GM18511 (cell line): ENCODE measurements around the gene RIPOR3.
"Not testable (repeated sequence)": the region's sequence is repeated elsewhere in the genome, so short reads cannot be mapped to it uniquely, and the experiment has no call there.

Source experiments
- ATAC-seq: cut with Tn5 transposase; IDR thresholded peaks from one replicate; pipeline ENCODE4 v1.9.1; 2021; ENCODE audit warnings: mild to moderate bottlenecking, moderate library complexity; ENCODE audit not compliant: unreplicated experiment

The RIPOR3 gene

DNA sequence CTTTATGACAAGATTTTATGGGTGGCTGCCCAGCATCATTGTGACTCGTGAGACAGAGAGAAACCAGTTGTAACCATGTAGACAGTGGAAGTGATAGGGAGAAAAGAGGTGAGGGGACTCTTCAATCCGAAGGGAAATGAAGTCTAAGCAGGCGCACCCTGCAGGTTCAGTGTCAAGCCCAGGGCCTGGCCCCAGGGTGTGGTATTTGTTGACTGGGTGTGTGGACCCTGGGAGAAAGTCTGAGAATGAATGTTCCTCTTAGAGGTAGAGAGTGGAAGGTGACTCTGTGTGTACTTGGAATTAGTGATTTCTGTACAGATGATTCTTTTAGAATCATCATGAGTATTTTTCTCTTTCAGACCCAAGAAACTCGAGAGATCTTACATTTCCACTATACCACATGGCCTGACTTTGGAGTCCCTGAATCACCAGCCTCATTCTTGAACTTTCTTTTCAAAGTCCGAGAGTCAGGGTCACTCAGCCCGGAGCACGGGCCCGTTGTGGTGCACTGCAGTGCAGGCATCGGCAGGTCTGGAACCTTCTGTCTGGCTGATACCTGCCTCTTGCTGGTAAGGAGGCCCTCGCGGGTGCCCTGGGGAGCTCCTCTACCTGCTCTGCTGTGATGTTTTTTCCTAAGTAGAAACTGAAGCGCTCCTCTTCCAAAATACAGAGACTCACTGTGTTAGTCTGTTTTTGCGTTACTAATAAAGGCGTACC is 113.1 kb downstream of the RIPOR3 start:
- ATAC-seq, result no peak

DNA sequence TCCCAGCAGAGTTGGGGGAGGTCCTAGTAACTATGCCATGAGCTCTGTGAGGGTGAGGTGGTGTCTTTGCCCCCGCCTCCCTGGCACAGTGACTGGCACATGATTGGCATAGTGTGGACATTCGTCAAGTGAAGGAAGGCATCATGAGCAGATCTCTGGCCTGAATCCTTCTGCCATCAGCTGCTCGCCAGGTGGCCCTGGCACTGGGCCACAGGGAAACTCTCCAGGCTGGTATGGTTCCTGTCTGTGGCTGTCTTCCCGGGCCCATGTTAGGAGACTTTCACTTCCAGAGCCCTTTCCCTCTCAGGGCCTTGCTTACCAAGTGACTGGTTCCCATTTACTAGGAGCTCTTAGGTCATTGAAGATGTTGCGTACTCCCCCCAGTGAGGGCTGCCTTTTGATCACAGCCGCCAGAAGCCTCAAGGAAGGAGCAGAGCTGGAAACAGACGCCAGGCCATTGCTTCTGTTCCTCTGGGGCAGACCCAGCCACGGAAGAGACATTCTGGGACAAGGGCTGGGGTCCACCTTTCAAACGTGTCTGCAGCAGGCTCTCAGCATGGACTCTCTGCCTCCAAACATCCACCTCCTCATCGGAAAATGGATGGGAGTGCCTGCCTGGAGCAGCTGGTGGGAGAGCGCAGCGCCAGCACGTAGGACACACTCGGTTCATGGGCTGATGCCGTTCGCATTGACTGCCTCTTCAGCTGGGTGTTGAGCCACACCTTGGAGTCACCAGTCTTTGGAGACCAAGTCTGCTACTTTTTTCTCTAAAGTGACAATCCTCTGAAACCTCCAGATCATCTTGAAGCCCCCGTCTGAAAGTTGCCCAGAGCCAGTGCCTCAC is 113.9 kb downstream of the RIPOR3 start:
- ATAC-seq, result no peak

DNA sequence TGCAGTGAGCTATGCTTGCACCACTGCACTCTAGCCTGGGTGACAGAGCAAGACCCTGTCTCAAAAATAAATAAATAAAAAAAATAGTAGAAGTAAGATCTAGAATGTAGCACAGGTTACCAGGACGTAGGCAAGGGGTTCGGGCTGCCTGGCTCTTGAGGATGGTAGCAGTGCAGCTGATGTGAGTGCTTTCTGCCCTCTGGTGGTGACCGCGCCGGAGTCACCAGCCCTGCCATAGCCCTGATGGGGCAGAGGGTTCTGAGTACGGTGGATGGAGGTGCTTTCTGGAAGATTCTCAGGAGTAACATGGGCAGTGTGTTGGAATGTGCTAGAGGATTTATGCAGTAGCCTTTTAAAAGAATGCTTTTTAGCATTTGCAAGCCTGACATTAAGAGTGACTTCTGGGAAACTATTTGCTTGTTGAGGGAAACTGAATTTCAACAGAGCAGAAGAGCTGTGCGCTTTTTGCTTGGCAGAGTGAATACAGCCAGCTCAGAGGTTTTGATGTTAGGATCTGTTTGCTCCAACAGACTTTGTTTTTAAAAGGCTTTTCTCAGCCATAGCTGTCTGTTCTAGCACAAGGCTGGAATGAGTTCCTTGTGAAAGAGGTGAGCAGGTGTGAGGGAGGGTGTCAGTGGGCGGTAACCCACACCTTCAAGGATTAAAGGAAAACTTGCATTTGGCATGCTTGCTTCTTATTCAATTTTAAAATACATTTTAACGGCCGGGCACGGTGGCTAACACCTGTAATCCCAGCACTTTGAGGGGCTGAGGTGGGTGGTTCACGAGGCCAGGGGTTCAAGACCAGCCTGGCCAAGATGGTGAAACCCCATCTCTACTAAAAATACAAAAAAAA is 115.2 kb downstream of the RIPOR3 start:
- no peak for ATAC-seq

DNA sequence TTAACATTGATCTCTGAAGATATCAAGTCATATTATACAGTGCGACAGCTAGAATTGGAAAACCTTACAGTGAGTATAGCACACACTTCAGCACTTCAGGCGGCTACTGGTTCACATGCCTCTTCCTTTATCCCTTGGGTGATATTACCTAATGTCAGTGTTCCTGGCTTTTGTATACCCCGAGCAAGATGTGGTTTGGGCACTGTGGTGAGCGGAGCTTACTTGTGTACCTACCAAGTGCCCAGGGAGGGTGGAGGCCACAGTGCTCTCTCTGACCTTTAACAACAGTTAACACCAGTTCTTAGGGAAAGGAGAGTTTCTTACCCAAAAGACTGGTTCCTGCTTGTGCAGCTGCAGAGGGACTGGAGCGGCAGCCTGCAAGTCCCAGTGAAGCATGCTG is 116.8 kb downstream of the RIPOR3 start:
- no peak for ATAC-seq

DNA sequence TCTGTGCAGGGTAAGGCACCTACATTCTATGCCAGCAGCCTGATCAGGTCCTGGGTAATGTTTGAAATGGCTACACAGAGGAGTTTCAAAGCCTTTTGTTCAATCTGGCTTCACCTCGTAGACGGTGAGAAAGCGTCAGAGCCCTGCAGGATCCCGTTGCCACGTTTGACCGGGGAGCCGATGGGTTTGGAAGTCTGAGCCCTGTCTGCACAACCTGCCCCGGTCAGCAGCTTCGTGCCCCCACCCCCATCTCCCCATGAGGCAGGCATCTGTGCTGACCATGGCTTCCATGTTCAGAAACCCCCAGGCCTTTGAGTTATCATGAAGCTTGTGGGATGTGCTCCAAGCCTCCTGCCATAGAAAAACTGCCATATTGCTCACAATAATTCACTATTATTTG is 117.2 kb downstream of the RIPOR3 start:
- no peak for ATAC-seq

DNA sequence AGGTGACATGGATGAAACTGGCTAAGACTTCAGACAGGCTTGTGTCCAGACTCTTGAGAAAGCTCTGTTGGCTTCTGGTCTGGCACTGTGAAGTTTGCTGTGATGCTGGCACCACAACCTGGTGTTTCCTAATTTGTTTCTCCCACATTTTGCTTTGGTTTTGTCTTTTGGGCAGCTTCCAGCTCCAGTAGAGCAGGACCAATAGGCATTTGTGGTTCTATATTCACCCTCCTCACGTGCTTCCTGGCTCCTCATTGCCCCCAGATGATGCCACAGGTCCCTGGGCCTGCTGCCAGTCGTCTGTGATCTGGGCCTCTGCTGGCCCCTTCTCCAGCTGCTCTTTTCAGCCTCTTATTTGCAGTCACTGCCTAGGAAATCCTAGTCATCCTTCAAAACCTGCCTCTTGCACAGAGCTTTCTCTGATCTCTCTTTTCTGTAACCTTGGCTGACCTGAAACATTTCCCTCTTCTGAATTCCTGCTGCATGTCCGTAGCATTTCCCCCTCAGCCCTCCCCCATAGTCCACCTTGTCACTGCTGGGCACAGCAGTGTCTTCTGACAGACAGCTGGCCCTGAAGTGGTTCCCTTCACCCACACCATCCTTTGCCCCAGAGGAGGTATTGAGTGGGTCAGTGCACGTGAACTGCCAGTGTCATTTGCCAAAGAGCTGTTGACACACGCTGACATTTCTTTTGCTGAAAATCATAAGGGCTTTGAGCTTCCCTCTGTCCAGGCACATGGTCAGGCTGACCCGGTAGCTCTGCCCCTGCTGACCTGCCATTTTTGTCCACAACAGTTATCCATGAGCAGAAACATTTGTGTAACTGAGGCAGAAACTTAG is 118.2 kb downstream of the RIPOR3 start:
- no peak for ATAC-seq

DNA sequence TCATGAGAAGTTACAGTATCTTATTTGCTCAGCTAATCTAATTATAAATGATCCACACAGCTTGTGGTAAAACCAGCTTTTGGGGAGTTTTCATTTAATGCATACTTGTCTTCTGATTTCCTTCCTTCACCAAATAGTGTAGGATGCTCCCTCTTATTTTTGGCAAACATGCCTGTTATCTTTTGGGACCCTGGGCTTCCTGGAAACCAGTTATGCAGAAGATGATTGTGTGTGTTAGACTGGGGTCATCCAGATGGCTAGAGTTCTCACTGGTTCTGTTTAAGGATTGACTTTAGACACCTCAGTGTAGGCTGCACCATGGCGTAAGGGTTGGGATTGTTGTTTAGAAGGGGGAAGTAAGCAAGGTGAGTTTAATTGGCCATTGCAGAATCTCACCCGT is 119.9 kb downstream of the RIPOR3 start:
- ATAC-seq, result no peak

DNA sequence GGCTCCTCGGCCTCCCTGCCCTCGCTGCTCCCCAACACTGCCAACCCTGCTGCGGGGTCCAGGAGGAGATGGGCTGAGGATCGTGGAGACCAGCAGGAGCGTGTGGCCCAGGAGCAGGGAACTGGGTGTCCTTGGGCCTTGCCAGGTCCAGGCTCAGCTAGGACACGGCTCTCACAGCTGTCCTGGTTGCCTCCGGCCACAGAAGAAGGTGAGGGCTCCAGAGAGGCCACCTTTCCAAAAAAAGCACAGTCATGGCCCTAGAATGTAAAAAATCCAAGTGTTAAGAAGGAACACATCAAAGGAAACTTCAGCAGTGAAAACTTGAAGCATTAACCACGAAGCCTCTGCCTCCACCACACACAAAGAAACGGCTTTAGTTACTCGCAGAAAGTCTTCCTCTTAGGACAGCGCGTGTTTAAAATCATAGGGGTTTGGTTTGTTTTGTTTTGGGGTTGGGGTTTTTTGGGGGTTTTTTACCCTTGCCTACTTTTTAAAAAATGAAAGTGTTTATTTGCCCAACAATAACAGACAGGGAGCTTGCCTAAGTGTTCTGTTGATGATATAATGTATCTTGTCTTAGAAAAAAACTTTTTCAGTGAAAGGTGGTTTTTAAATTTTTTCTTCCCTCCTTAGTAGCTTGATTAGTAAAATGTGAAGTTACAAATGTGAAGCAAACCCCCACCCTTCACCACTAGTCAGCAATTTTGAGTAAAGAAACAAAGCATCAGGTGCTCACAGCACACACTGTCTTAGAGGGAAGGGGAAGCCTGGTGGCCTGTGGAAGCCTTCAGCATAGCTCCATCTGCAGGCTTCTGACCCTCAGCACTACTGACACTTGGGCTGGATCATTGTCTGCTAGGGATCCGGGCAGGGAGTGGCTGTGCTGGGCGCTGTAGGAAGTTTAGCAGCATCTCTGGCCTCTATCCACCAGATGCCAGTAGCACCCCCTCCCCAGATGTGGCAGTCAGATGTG is 121.2 kb downstream of the RIPOR3 start:
- ATAC-seq, result peak; percentile 77

DNA sequence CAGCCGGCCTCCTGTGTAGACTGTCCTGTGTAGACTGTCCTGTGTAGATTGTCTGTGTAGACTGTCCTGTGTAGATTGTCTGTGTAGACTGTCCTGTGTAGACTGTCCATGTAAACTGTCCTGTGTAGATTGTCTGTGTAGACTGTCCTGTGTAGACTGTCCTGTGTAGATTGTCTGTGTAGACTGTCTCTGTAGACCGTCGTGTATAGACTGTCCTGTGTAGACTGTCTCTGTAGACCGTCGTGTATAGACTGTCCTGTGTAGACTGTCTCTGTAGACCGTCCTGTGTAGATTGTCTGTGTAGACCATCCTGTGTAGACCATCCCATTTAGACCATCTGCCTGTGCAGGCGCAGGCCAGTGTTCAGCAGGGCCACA is 121.9 kb downstream of the RIPOR3 start:
- ATAC-seq, result not testable (repeated sequence)

DNA sequence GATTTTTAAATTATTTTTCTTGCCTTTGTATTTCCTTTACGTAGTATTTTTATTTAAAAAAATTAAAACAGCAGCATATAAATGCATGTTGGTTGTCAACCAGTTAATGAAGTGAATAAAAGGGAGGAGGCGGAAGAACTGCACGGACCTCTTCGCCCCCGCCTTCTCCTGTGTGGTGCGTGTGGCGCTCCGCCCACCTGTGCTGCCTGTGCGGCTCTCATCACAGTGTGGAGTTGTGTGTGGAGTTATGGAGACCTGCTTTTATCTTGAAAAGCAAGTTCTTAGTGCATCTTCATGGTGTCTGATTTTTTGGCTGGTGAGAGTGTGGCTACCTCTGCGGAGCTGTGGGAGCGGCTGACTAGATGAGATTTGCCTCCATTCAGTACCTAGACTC is 122.8 kb downstream of the RIPOR3 start:
- ATAC-seq, result no peak

DNA sequence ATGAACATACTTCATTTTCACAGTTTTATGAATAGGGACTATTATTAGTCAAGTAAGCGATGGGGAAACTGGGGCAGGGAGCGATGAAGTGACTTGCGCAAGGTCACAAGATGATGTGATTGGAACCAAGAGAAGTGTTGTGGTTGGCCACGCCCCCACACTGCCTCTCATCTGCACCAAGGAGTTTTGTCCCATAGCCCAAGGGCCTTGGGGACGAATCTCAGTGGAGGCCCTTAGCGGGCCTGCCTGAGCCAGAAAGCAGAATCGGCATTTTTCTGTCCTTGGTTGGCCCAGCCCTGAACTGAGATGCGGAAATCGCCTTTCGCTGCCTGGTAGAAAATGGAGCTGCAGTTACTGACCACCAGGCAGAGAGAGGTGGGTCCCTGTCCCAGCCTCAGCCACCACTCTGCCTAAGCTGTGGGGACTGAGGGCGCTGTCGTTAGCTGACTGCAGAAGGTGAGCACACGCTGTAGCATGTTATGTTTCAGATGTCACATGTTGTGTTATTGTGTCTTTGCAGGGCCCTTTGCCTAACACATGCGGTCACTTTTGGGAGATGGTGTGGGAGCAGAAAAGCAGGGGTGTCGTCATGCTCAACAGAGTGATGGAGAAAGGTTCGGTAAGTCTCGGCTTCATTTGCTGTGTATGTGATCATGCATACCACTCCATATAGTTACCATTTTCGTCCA is 123.3 kb downstream of the RIPOR3 start:
- no peak for ATAC-seq

DNA sequence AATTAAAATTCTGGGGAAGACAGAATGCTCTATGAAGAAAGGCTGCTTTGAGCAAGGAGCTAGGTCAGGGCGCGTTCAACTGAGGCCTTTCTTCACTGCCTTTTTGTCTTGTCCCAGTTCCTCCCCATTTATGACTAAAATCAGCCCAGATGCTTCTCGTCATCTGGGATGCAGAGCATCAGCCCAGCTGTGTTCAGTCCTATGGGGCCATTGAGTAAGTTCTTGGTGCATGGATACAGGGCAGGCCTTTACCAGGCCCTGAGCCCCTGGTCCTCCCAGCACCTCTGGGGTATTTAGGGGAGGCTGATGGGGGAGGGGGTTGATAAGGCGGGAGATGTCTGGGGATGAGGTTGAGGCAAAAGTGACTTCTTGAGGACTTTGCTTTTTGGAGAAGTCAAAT is 125.5 kb downstream of the RIPOR3 start:
- no peak for ATAC-seq

DNA sequence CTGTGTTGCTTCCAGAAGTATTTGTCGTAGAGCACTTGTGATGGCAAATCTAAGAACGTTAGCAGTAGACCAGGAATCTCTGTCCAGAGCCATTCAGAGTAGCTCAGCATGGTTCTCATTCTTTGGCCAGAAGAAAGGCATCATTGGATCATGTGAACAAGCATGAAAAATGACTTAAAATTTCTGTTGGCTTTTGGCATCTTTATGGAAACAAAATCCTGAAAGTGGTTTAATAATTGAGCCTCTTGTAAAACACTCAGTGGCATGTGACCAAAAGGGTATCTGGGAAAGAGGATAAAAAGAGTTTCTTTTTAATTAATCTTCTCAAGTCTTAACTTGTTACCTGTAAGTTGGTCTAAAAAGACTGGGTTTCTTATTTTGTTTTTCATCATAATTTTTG is 126.0 kb downstream of the RIPOR3 start:
- ATAC-seq, result no peak

DNA sequence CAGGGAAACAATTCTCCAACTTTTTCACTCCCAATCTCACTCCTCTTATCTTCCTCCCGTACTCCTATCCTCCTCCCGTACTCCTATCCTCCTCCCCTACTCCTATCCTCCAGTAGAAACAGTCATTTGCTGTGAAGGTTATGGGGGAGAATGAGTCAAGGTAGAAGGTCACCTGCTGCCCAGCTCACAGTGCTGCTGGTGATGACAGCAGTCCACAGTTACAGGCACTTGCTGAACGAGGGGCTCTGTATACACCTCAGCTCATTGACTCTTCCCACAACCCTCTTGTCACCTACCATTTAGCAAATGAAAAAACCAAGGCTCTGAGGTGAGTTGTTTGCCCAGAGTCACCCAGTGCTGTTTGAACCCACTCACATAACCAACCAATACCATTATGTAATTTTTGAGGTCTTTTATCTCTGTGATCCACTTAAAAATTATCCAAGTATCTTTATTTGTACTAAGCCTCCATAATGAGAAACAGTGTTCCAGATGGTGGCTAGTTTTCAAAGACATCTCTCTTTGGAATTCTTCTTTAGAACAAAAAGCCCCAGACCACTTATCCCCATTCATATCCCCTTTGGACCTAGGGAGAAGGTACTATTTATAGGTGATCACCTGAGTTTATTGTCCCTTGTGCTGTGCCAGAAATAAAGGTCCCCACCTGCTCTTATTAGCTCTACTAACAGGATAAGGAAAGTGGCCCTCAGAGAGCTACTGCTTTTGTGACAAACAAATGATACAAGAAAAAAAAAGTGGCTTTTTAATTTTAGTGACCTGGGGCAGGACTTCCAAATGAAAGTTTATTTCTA is 128.0 kb downstream of the RIPOR3 start:
- no peak for ATAC-seq

DNA sequence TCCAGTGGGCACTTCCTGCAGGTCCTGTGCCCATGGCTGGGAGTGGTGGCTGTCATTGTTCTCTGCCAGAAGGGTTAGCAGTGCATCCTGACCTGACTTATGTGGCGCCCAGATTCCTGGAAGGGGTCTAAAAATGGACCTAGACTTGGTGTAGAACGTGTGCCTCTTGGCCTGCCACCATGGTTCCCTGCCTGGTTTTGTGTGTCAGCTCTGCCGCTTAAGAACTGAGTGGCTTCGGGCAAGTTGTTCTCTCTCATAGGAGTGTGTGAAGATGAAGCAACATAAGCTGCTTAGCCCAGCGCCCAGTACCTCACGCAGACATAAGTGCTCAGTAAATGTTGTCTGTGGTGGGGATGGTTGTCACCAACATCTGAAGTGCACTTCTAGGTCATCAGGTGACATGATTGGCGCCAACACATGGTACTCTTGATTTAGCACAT is 129.1 kb downstream of the RIPOR3 start:
- no peak for ATAC-seq

DNA sequence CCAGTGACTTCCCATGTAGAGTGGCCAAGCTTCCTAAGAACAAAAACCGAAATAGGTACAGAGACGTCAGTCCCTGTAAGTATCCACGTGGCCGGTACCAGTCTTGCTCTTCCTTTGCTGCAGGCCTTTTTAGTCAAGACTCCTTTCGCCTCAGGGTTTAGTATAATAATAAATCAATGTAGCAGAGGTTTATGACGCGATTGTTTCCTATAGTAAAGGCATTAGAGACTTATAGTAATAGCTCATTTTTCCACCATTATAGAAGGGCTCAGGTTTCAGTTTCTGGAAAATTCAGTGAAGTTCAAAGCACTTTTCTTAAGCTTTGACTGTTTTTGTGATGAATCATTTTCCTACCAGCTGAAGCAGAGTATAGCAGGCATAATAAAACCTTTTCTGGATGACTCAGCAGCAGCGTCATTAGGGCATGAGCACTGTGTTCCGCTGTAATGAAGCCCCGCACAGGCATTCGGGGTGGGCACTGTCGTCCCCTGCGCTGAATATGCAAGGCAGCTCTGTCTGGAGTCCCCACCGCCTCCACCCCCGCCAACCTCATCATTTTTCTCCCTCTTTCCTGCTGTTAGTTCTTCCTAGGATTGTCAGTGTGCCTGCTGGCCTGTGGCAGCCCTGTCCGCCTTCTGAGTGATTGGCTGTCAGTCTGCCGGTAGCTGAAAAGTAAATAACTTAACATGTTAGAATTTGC is 129.8 kb downstream of the RIPOR3 start:
- ATAC-seq, result no peak

DNA sequence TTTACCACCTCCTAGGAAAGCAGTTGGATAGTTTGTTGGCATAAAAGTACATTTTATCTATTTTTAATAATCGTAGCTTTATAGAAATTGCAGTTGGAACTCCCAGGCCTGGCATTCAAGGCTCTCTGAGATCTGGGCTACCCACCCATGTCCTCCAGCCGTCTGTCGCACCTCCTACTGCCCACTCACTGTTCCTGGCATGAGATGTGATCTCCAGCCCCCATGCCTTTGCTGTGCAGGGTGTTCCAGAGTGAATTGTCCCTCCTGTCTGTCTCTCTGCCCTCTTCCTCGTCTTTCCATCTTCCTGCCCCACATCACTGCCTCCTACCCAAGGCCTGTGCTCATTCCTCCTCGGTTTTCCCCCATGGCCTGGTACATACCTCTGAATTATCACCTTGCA is 130.5 kb downstream of the RIPOR3 start:
- ATAC-seq, result no peak
